K562 (cell line): ENCODE results near the gene CHRDL2. TPM values are rescaled to one million over a fixed set of nuclear protein-coding genes. Genes with fewer than 3 reads are reported as not detected.

ENCODE experiments used
- ATAC-seq: fragments of 200-7000 bp; cut with Tn5 transposase; 3 replicates; pipeline ENCODE4 v1.9.1; 2020; ENCODE audit warnings: moderate library complexity
- BruUV-seq: library from RNA; stranded (reverse); fragments of 400-500 nt; replicated peaks from 2 replicates; lab custom pipeline; 2021; lab: Mats Ljungman, UMichigan
- CTCF ChIA-PET: fragments of 300-600 bp; formaldehyde crosslinking; extraction: SDS; loops from one replicate; lab custom pipeline; 2021; ENCODE audit warnings: low intra/inter-chr PET ratio; lab: Yijun Ruan, JAX
- POLR2A ChIA-PET: fragments of 300-600, 350-650 bp; sonication (Branson Sonifier 250); formaldehyde crosslinking; extraction: SDS; loops from one replicate; lab custom pipeline; 2021; ENCODE audit warnings: antibody characterized with exemption, inconsistent platforms; lab: Yijun Ruan, JAX
- DNase-seq, 4 experiments: peaks; one replicate each; pipeline versions ENCODE4 v3.0.0 to v3.0.0-alpha.2; 2011 to 2018; ENCODE audit warnings: low spot score in 3 of 4, mixed read lengths in 3 of 4; ENCODE audit errors: extremely low read depth in 1 of 4
- FAIRE-seq: peaks from 2 replicates; lab custom pipeline; 2011; peaks lifted over from hg19 to GRCh38; lab: Jason Lieb, UNC
- H2AFZ ChIP-seq: 2 replicates; pipeline ENCODE4 v1.6.0; 2011; ENCODE audit warnings: low read depth, low read length, control low read depth, inconsistent platforms
- H3K27ac ChIP-seq: fragments of 200-600 bp; 3 replicates; pipeline ENCODE4 v1.8.0; 2011; ENCODE audit warnings: low read depth, mild to moderate bottlenecking, control low read depth, inconsistent platforms, low read length, moderate library complexity, mixed read lengths; ENCODE audit errors: extremely low read depth
- H3K27me3 ChIP-seq, 2 experiments: fragments of 300-600 bp in 1 of 2; 2 replicates in 1 of 2; 3 replicates in 1 of 2; pipeline versions ENCODE4 v1.6.0 to v1.8.0; 2011; ENCODE audit warnings: inconsistent platforms in 2 of 2, low read length in 2 of 2, mild to moderate bottlenecking in 1 of 2, mixed read lengths in 1 of 2, moderate library complexity in 1 of 2; ENCODE audit not compliant: control insufficient read depth in 2 of 2, insufficient read depth in 2 of 2
- H3K36me3 ChIP-seq: fragments of 300-600 bp; 3 replicates; pipeline ENCODE4 v1.8.0; 2011; ENCODE audit warnings: mild to moderate bottlenecking, low read length, inconsistent platforms; ENCODE audit not compliant: control insufficient read depth, insufficient read depth
- H3K4me1 ChIP-seq, 2 experiments: fragments of 200-600 bp in 1 of 2; replicated peaks in 1 of 2; 2 replicates in 1 of 2; 3 replicates in 1 of 2; pipeline versions ENCODE4 v1.5.1 to v1.8.0; 2011; ENCODE audit warnings: inconsistent platforms in 2 of 2, low read length in 2 of 2, mild to moderate bottlenecking in 1 of 2, mixed read lengths in 1 of 2, moderate library complexity in 1 of 2; ENCODE audit not compliant: control insufficient read depth in 2 of 2, insufficient read depth in 2 of 2
- H3K4me2 ChIP-seq: 2 replicates; pipeline ENCODE4 v1.6.1; 2011; ENCODE audit warnings: low read length, control low read depth, inconsistent platforms, mixed read lengths; ENCODE audit not compliant: insufficient read depth
- H3K4me3 ChIP-seq: fragments of 200-600 bp; sonication (generic), shearing (Covaris generic); 2 replicates; pipeline ENCODE4 v1.5.1; 2016; ENCODE audit warnings: control low read depth, inconsistent platforms
- H3K79me2 ChIP-seq: fragments of 200-600 bp; 3 replicates; pipeline ENCODE4 v1.8.0; 2011; ENCODE audit warnings: low read length, inconsistent platforms; ENCODE audit not compliant: control insufficient read depth, insufficient read depth
- H3K9ac ChIP-seq, 2 experiments: 2 replicates each; pipeline versions ENCODE4 v1.6.0 to v1.6.1; 2011; ENCODE audit warnings: low read depth in 2 of 2, low read length in 2 of 2, control low read depth in 1 of 2, inconsistent platforms in 1 of 2, mild to moderate bottlenecking in 1 of 2, mixed read lengths in 1 of 2; ENCODE audit not compliant: insufficient read depth in 1 of 2
- H3K9me1 ChIP-seq: one replicate; pipeline ENCODE4 v1.6.0; 2011; ENCODE audit warnings: inconsistent platforms, mild to moderate bottlenecking, low read length, moderate library complexity; ENCODE audit not compliant: control insufficient read depth, insufficient read depth
- H3K9me3 ChIP-seq: replicated peaks from 2 replicates; pipeline ENCODE4 v1.5.1; 2011; ENCODE audit warnings: low read depth, low read length, inconsistent platforms; ENCODE audit not compliant: control insufficient read depth, insufficient read depth
- H4K20me1 ChIP-seq: replicated peaks from 2 replicates; pipeline ENCODE4 v1.6.1; 2011; ENCODE audit warnings: low read length, inconsistent platforms, mixed read lengths; ENCODE audit not compliant: control insufficient read depth, insufficient read depth
- ATF1 ChIP-seq, 2 experiments: fragments of 450-650 bp in 1 of 2; IDR thresholded peaks; 2 replicates each; pipeline ENCODE4 v1.6.1; 2016; ENCODE audit warnings: missing compliant biosample characterization in 1 of 2, missing genetic modification characterization in 1 of 2
- E2F3 ChIP-seq: fragments of 250-450 bp; sonication (Bioruptor Pico); IDR thresholded peaks from 2 replicates; pipeline ENCODE4 v1.4.0; 2020; ENCODE audit warnings: mild to moderate bottlenecking
- FIP1L1 ChIP-seq: fragments of 200-400 bp; formaldehyde crosslinking; IDR thresholded peaks from 2 replicates; pipeline ENCODE4 v1.6.1; 2018; ENCODE audit warnings: mild to moderate bottlenecking, low read depth, low read length; ENCODE audit not compliant: poor library complexity, severe bottlenecking
- HOXB6 ChIP-seq: fragments of 250-450 bp; sonication (Bioruptor Pico); IDR thresholded peaks from 2 replicates; pipeline ENCODE4 v1.5.1; 2022; ENCODE audit warnings: mild to moderate bottlenecking, borderline replicate concordance
- NFRKB ChIP-seq: fragments of 450-650 bp; IDR thresholded peaks from 2 replicates; pipeline ENCODE4 v1.6.1; 2016; ENCODE audit warnings: low read depth
- NONO ChIP-seq, 2 experiments: fragments of 200-400 bp in 1 of 2; fragments of 450-650 bp in 1 of 2; formaldehyde crosslinking in 1 of 2; IDR thresholded peaks; 2 replicates each; pipeline ENCODE4 v1.6.1; 2017; ENCODE audit warnings: low read depth in 2 of 2, mild to moderate bottlenecking in 2 of 2, moderate library complexity in 2 of 2, low read length in 1 of 2
- PTBP1 ChIP-seq: fragments of 200-400 bp; formaldehyde crosslinking; IDR thresholded peaks from 2 replicates; pipeline ENCODE4 v1.6.1; 2017; ENCODE audit warnings: low read depth, low read length
- RUNX1 ChIP-seq: sonication (generic); IDR thresholded peaks from 2 replicates; pipeline ENCODE4 v1.6.1; 2016; ENCODE audit warnings: antibody characterized with exemption, low read depth
- SMAD2 ChIP-seq: fragments of 150-350 bp; IDR thresholded peaks from 2 replicates; pipeline ENCODE4 v1.6.1; 2014; ENCODE audit warnings: low read depth, mild to moderate bottlenecking, low read length
- SP2 ChIP-seq: IDR thresholded peaks from 2 replicates; pipeline ENCODE4 v1.6.1; 2011; ENCODE audit warnings: mild to moderate bottlenecking, low read depth, low read length, moderate library complexity; ENCODE audit not compliant: poor library complexity, severe bottlenecking; ENCODE audit errors: extremely low read depth
- ZNF436 ChIP-seq: fragments of 250-450, 450-650 bp; sonication (Bioruptor Pico); formaldehyde crosslinking; IDR thresholded peaks from 2 replicates; pipeline ENCODE4 v1.7.0; 2020; ENCODE audit warnings: mild to moderate bottlenecking
- ZNF778 ChIP-seq: fragments of 450-650 bp; formaldehyde crosslinking; IDR thresholded peaks from 2 replicates; pipeline ENCODE4 v1.4.0; 2020; ENCODE audit warnings: mild to moderate bottlenecking, moderate library complexity
- ZZZ3 ChIP-seq: fragments of 450-650 bp; IDR thresholded peaks from 2 replicates; pipeline ENCODE4 v1.6.1; 2016; ENCODE audit warnings: antibody characterized with exemption, mild to moderate bottlenecking, moderate library complexity
- WGBS: fragments of 100-300 bp; shearing (Covaris generic); methylation state at CpG from one replicate; pipeline ENCODE4 v1.1.6; 2016; ENCODE audit warnings: low coverage, mixed read lengths; ENCODE audit not compliant: insufficient coverage; ENCODE audit errors: missing lambda C conversion rate; 5-methylcytosine and 5-hydroxymethylcytosine counted together
- in situ Hi-C: fragments of 300-500 bp; cut with MboI; formaldehyde crosslinking; loops from 4 replicates; pipeline ENCODE4 v1.15.0; 2018; ENCODE audit warnings: inconsistent platforms, mixed read lengths
- intact Hi-C: fragments of 100-400 bp; cut with micrococcal nuclease; formaldehyde crosslinking; loops from 2 replicates; pipeline ENCODE4 v1.14.2; 2022
- polyA plus RNA-seq, 8 experiments: library from polyadenylated mRNA; depleted of rRNA in 4 of 8; stranded (reverse) in 5 of 8; unstranded in 3 of 8; fragments of >200 nt; fragmentation: Nextera tagmentation in 2 of 8; fragmentation: Illumina TruSeq in 1 of 8; extraction: Ambion mirVana in 2 of 8; extraction: Trizol in 1 of 8; gene quantifications; 2 replicates each; pipeline versions ENCODE4 v1.2.1 to v1.2.3, GENCODE V29; 2011 to 2014; ENCODE audit warnings: inconsistent platforms in 1 of 8, missing spikeins in 1 of 8
- total RNA-seq, 7 experiments: library from RNA; depleted of rRNA in 6 of 7; stranded (reverse); fragments of >200 nt in 6 of 7; fragmentation: Illumina TruSeq in 2 of 7; extraction: Trizol in 2 of 7; gene quantifications; 2 replicates each; pipeline versions ENCODE4 v1.2.1 to v1.2.3, GENCODE V29; 2011 to 2021; ENCODE audit warnings: low replicate concordance in 1 of 7
- TF ChIP-seq, protein P1 (sequence below): fragments of 450-650 bp; conservative IDR thresholded peaks from 2 replicates; pipeline ENCODE4 v1.6.1; 2016; ENCODE audit warnings: missing genetic modification characterization, low read depth, mild to moderate bottlenecking, control low read depth, missing compliant biosample characterization
- TF ChIP-seq, protein P2 (sequence below): fragments of 250-450 bp; sonication (Bioruptor Pico); IDR thresholded peaks from 2 replicates; pipeline ENCODE4 v1.9.0; 2021; ENCODE audit warnings: mild to moderate bottlenecking
- TF ChIP-seq, protein P3 (sequence below): fragments of 450-650 bp; IDR thresholded peaks from 2 replicates; pipeline ENCODE4 v1.6.1; 2017; ENCODE audit warnings: mild to moderate bottlenecking, moderate library complexity
- TF ChIP-seq, protein P4 (sequence below): sonication (generic); formaldehyde crosslinking; IDR thresholded peaks from 2 replicates; pipeline ENCODE4 v1.8.0; 2022; ENCODE audit warnings: mild to moderate bottlenecking, missing genetic modification reagents, borderline replicate concordance

Gene CHRDL2
- total and polyA plus RNA-seq, 9 of the 15 experiments (the other 6 are each of a cell fraction or from before 2014, with no cell fraction given): not detected

DNA sequence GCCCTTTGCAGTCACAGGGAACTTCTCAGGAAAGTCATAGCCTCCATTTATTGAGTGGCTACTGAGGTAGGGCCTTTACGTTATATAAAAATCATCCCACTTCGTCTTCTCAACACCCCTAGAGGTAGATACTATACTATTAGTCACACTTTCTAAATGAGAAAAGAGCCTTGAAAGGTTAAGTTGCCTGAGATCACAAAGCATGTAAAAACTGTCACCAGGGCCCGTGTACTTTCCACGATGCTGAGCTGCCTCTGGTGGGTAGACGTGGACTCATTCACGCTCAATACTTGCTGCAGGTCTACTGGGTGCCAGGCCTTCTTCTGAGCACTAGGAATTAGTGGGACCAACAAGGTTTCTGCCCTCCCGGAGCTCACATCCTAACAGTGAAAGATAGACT is 16.3 kb downstream of the CHRDL2 start:
- BruUV-seq: no TSS peak
- TF ChIP-seq, protein P1, sequence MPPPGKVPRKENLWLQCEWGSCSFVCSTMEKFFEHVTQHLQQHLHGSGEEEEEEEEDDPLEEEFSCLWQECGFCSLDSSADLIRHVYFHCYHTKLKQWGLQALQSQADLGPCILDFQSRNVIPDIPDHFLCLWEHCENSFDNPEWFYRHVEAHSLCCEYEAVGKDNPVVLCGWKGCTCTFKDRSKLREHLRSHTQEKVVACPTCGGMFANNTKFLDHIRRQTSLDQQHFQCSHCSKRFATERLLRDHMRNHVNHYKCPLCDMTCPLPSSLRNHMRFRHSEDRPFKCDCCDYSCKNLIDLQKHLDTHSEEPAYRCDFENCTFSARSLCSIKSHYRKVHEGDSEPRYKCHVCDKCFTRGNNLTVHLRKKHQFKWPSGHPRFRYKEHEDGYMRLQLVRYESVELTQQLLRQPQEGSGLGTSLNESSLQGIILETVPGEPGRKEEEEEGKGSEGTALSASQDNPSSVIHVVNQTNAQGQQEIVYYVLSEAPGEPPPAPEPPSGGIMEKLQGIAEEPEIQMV: no peak
- TF ChIP-seq NONO (IDR thresholded peaks at IDR 0.05; ENCODE audit: low read depth in 2 of 2, low read length in 1 of 2) (no peak), RUNX1 (no peak), E2F3 (CRISPR knock-in tag) (no peak), ZNF436 (CRISPR knock-in tag) (no peak), ATF1 (CRISPR knock-in tag; IDR thresholded peaks at IDR 0.05) (no peak), ATF1 (tag; IDR thresholded peaks at IDR 0.05) (no peak), SMAD2 (no peak), HOXB6 (CRISPR knock-in tag) (no peak), FIP1L1 (no peak), ZZZ3 (no peak), PTBP1 (no peak), NFRKB (no peak), SP2 (no peak), ZNF778 (no peak)
- TF ChIP-seq, protein P2, sequence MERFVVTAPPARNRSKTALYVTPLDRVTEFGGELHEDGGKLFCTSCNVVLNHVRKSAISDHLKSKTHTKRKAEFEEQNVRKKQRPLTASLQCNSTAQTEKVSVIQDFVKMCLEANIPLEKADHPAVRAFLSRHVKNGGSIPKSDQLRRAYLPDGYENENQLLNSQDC (CRISPR knock-in tag): no peak
- TF ChIP-seq, protein P3, sequence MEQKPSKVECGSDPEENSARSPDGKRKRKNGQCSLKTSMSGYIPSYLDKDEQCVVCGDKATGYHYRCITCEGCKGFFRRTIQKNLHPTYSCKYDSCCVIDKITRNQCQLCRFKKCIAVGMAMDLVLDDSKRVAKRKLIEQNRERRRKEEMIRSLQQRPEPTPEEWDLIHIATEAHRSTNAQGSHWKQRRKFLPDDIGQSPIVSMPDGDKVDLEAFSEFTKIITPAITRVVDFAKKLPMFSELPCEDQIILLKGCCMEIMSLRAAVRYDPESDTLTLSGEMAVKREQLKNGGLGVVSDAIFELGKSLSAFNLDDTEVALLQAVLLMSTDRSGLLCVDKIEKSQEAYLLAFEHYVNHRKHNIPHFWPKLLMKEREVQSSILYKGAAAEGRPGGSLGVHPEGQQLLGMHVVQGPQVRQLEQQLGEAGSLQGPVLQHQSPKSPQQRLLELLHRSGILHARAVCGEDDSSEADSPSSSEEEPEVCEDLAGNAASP: no peak
- TF ChIP-seq, protein P4, sequence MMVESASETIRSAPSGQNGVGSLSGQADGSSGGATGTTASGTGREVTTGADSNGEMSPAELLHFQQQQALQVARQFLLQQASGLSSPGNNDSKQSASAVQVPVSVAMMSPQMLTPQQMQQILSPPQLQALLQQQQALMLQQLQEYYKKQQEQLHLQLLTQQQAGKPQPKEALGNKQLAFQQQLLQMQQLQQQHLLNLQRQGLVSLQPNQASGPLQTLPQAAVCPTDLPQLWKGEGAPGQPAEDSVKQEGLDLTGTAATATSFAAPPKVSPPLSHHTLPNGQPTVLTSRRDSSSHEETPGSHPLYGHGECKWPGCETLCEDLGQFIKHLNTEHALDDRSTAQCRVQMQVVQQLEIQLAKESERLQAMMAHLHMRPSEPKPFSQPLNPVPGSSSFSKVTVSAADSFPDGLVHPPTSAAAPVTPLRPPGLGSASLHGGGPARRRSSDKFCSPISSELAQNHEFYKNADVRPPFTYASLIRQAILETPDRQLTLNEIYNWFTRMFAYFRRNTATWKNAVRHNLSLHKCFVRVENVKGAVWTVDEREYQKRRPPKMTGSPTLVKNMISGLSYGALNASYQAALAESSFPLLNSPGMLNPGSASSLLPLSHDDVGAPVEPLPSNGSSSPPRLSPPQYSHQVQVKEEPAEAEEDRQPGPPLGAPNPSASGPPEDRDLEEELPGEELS (CRISPR knock-in tag): no peak

More for the DNA sequence above, 16.3 kb downstream of the CHRDL2 start:
- Histone ChIP-seq H3K4me2 (no peak overlapping the region), H3K4me1 (peaks cover 6 to 12% of the 10 kb centered on the region in 2 experiments; a peak in 4 of 5 replicates), H3K9ac (no peak overlapping the region), H2AFZ (no peak overlapping the region), H4K20me1 (no peaks in the 10 kb centered on the region), H3K4me3 (no peak overlapping the region), H3K9me3 (no peaks in the 10 kb centered on the region), H3K27ac (no peak overlapping the region), H3K9me1 (no peaks in the 10 kb centered on the region), H3K27me3 (peaks cover 2 to 17% of the 10 kb centered on the region in 2 experiments; a peak in 3 of 5 replicates), H3K36me3 (no peaks in the 10 kb centered on the region), H3K79me2 (no peaks in the 10 kb centered on the region)
- intact Hi-C loops (no loop called here), in situ Hi-C loops (no loop called here)
- POLR2A ChIA-PET: interaction anchor here (0.7 kb wide), 1 partner anchor 11 kb away, joined by 4 read pairs; no protein-coding TSS in a partner anchor
- ATAC-seq (no peak), FAIRE-seq (no peak), DNase-seq (no peak)
- WGBS: 33% methylated on average over 7 of the region's 7 CpGs
- CTCF ChIA-PET: no interaction called here
